GM12878 (cell line): ENCODE results near the gene TM7SF2. TPM values are rescaled to one million over a fixed set of nuclear protein-coding genes. Genes with fewer than 3 reads are reported as not detected.

Experiments used
- ATAC-seq: fragments of 200-7000 bp; cut with Tn5 transposase; 3 replicates; pipeline ENCODE4 v1.9.1; 2020; ENCODE audit warnings: mild to moderate bottlenecking, moderate library complexity
- BruUV-seq: library from RNA; stranded (reverse); fragments of 400-500 nt; replicated peaks from 2 replicates; lab custom pipeline; 2021; lab: Mats Ljungman, UMichigan
- CTCF ChIA-PET: fragments of 300-600 bp; sonication (Branson Sonifier 250); formaldehyde crosslinking; extraction: SDS; loops from one replicate; lab custom pipeline; 2021; ENCODE audit warnings: inconsistent platforms; lab: Yijun Ruan, JAX
- POLR2A ChIA-PET: fragments of 350-600 bp; formaldehyde crosslinking; extraction: SDS; loops from one replicate; lab custom pipeline; 2021; ENCODE audit warnings: inconsistent platforms; lab: Charles Lee
- RAD21 ChIA-PET: fragments of 300-600 bp; sonication (Branson Sonifier 250); formaldehyde crosslinking; loops from one replicate; lab custom pipeline; 2023; ENCODE audit warnings: antibody characterized with exemption; ENCODE audit not compliant: unreplicated experiment; lab: Charles Lee
- SMC1A ChIA-PET: fragments of 300-600 bp; sonication (Branson Sonifier 250); formaldehyde crosslinking; loops from one replicate; lab custom pipeline; 2023; ENCODE audit not compliant: unreplicated experiment, uncharacterized antibody; lab: Charles Lee
- DNase-seq: peaks from one replicate; pipeline ENCODE4 v3.0.0-alpha.2; 2011; ENCODE audit warnings: low read depth, low spot score
- FAIRE-seq: peaks from 3 replicates; lab custom pipeline; 2011; peaks lifted over from hg19 to GRCh38; lab: Jason Lieb, UNC
- H2AFZ ChIP-seq: 2 replicates; pipeline ENCODE4 v1.6.0; 2011; ENCODE audit warnings: low read depth, low read length, control low read depth; ENCODE audit not compliant: control insufficient read depth
- H3K27ac ChIP-seq: 2 replicates; pipeline ENCODE4 v1.5.1; 2011; ENCODE audit warnings: control low read depth; ENCODE audit not compliant: control insufficient read depth, insufficient read depth
- H3K27me3 ChIP-seq, 2 experiments: replicated peaks in 1 of 2; 2 replicates each; pipeline versions ENCODE4 v1.6.0 to v1.6.1; 2011; ENCODE audit warnings: low read length in 1 of 2; ENCODE audit not compliant: control insufficient read depth in 2 of 2, insufficient read depth in 2 of 2
- H3K36me3 ChIP-seq, 2 experiments: 2 replicates each; pipeline ENCODE4 v1.5.1; 2011; ENCODE audit warnings: low read length in 1 of 2; ENCODE audit not compliant: control insufficient read depth in 2 of 2, insufficient read depth in 2 of 2
- H3K4me1 ChIP-seq: 2 replicates; pipeline ENCODE4 v1.6.1; 2011; ENCODE audit warnings: mild to moderate bottlenecking, low read length, moderate library complexity, mixed read lengths; ENCODE audit not compliant: control insufficient read depth, insufficient read depth
- H3K4me2 ChIP-seq: 2 replicates; pipeline ENCODE4 v1.6.0; 2011; ENCODE audit warnings: control low read depth; ENCODE audit not compliant: control insufficient read depth, insufficient read depth
- H3K4me3 ChIP-seq: fragments of 200-600 bp; sonication (generic); 2 replicates; pipeline ENCODE4 v1.5.1; 2016
- H3K79me2 ChIP-seq: 2 replicates; pipeline ENCODE4 v1.6.0; 2011; ENCODE audit warnings: low read length; ENCODE audit not compliant: control insufficient read depth, insufficient read depth
- H3K9ac ChIP-seq: 2 replicates; pipeline ENCODE4 v1.8.0; 2011; ENCODE audit warnings: low read length, control low read depth, mixed read lengths; ENCODE audit not compliant: control insufficient read depth, insufficient read depth
- H3K9me3 ChIP-seq: replicated peaks from 3 replicates; pipeline ENCODE4 v1.5.1; 2011; ENCODE audit warnings: mild to moderate bottlenecking, low read length; ENCODE audit not compliant: control insufficient read depth, insufficient read depth
- H4K20me1 ChIP-seq: 2 replicates; pipeline ENCODE4 v1.6.0; 2011; ENCODE audit not compliant: control insufficient read depth, insufficient read depth
- ASH2L ChIP-seq: fragments of 300-600, 200-600 bp; sonication (generic); IDR thresholded peaks from 2 replicates; pipeline ENCODE4 v1.6.1; 2017; ENCODE audit warnings: low read depth, mild to moderate bottlenecking, borderline replicate concordance
- CEBPZ ChIP-seq: fragments of 150-350 bp; IDR thresholded peaks from 2 replicates; pipeline ENCODE4 v1.6.1; 2016; ENCODE audit warnings: low read depth, low read length
- STAT1 ChIP-seq: fragments of 450-650 bp; conservative IDR thresholded peaks from 2 replicates; pipeline ENCODE4 v1.6.1; 2014; ENCODE audit warnings: antibody characterized with exemption, mild to moderate bottlenecking
- TAF1 ChIP-seq: IDR thresholded peaks from 2 replicates; pipeline ENCODE4 v1.6.1; 2011; ENCODE audit warnings: mild to moderate bottlenecking, low read depth, low read length, borderline replicate concordance
- USF1 ChIP-seq: IDR thresholded peaks from 2 replicates; pipeline ENCODE4 v1.6.1; 2011; ENCODE audit warnings: borderline replicate concordance, low read depth, mild to moderate bottlenecking, moderate library complexity, mixed read lengths, low read length; ENCODE audit not compliant: insufficient read depth; ENCODE audit errors: extremely low read length
- ZNF592 ChIP-seq: fragments of 450-650 bp; IDR thresholded peaks from 2 replicates; pipeline ENCODE4 v1.6.1; 2017; ENCODE audit warnings: mild to moderate bottlenecking, moderate library complexity
- WGBS: methylation state at CpG from one replicate; pipeline ENCODE4 v1.1.6; 2016; ENCODE audit warnings: low lambda C conversion rate; ENCODE audit not compliant: insufficient replicate concordance, insufficient coverage; ENCODE audit errors: missing lambda C conversion rate; 5-methylcytosine and 5-hydroxymethylcytosine counted together
- in situ Hi-C: fragments of 300-500 bp; cut with MboI; formaldehyde crosslinking; loops from 9 replicates; pipeline ENCODE4 v1.14.3; 2018; ENCODE audit warnings: mixed read lengths
- intact Hi-C: fragments of 100-400 bp; cut with micrococcal nuclease; formaldehyde crosslinking; loops from one replicate; pipeline ENCODE4 v1.14.2; 2022; ENCODE audit not compliant: unreplicated experiment
- polyA plus RNA-seq, 11 experiments: library from polyadenylated mRNA; depleted of rRNA in 4 of 11; unstranded in 6 of 11; stranded (reverse) in 5 of 11; fragments of >200 nt; fragmentation: Nextera tagmentation in 4 of 11; fragmentation: Illumina TruSeq in 1 of 11; extraction: Ambion mirVana in 4 of 11; extraction: Trizol in 1 of 11; gene quantifications; 1 replicate in 1 of 11; 2 replicates in 10 of 11; pipeline versions ENCODE4 v1.2.1 to v1.2.3, GENCODE V29; 2011 to 2016; ENCODE audit warnings: inconsistent platforms in 2 of 11, missing spikeins in 2 of 11, low read depth in 1 of 11
- total RNA-seq, 4 experiments: library from RNA; depleted of rRNA in 3 of 4; stranded (reverse); fragments of >200 nt in 3 of 4; fragmentation: Illumina TruSeq in 1 of 4; extraction: Trizol in 1 of 4; gene quantifications; 2 replicates each; pipeline versions ENCODE4 v1.2.1 to v1.2.3, GENCODE V29; 2013 to 2021

Gene TM7SF2
- total and polyA plus RNA-seq, 10 of the 15 experiments (the other 5 are each of a cell fraction or from before 2014, with no cell fraction given): 0.52 to 57.7 (median 20.7) TPM

- TF ChIP-seq ZNF592: no peak
- TF ChIP-seq, all 136 proteins: peak for 0
Measured at GRCh38 chr11:65095427-65095826, 16.2 kb upstream of the TM7SF2 start (continued).

- BruUV-seq: TSS peak; percentile 92
- POLR2A ChIA-PET: interaction anchor here (0.8 to 2.2 kb wide), 3 partner anchors 13 to 169 kb away, joined by 3 to 11 read pairs (median 5); partner anchors contain the start of genes CDCA5, TM7SF2 and ZFPL1
- peak; percentile 99 for ATAC-seq
- peak; percentile 96 for TF ChIP-seq TAF1
- peak; percentile 99 for TF ChIP-seq STAT1
- TF ChIP-seq ASH2L: peak; percentile 90; the same call in 1 of the 2 replicates
- TF ChIP-seq CEBPZ: no peak
- peak; percentile 44 for TF ChIP-seq USF1
Measured at GRCh38 chr11:65095974-65096806, 15.5 kb upstream of the TM7SF2 start, which contains the start of gene VPS51. Gene VPS51 (plus strand): TSS chr11:65096214. CDS start chr11:65096251, 37 bp downstream.

More at GRCh38 chr11:65095974-65096806, 15.5 kb upstream of the TM7SF2 start, which contains the start of gene VPS51:
- Histone ChIP-seq H4K20me1 (no peaks in the 10 kb centered on the region), H2AFZ (peak within 1 kb of the TSS; percentile 98), H3K9ac (peak within 1 kb of the TSS; percentile 69), H3K9me3 (no peaks in the 10 kb centered on the region), H3K27me3 (no peaks in the 10 kb centered on the region), H3K27ac (peak within 1 kb of the TSS; percentile 45), H3K79me2 (peaks cover 9% of the 10 kb centered on the region), H3K4me1 (peaks cover 4% of the 10 kb centered on the region), H3K36me3 (0 out of 4 replicates have a peak, but pooled peaks cover 0 to 2% of the 10 kb centered on the region in 2 experiments), H3K4me3 (peak within 1 kb of the TSS; percentile 96), H3K4me2 (peak within 1 kb of the TSS; percentile 96)
- ChIA-PET RAD21 (interaction anchor here (1.3 to 1.8 kb wide), 2 partner anchors 83 to 248 kb away, joined by 4 to 6 read pairs; no protein-coding TSS in a partner anchor), SMC1A (interaction anchor here (0.6 to 3.7 kb wide), 3 partner anchors 15 to 248 kb away, joined by 3 to 18 read pairs (median 6); partner anchors contain the start of gene TM7SF2), CTCF (interaction anchor here (0.9 to 7.0 kb wide), 5 partner anchors 16 to 85 kb away, joined by 3 to 76 read pairs (median 16); partner anchors contain the start of genes ARL2, CAPN1, FAU and TM7SF2)
- FAIRE-seq: peak; percentile 92
- intact Hi-C loops (loop anchor here (5.0 kb wide), 1 partner anchor 84 kb away; the partner anchor contains the start of gene ARL2), in situ Hi-C loops (no loop called here)
- DNase-seq: peak; percentile 51
- under 1% methylated on average over 46 of the region's 52 CpGs for WGBS
